NK-92 treated with Interleukin-12 subunit alpha and Interleukin-12 subunit beta, amount 100 ng/mL, for 24 hours (cell line): ENCODE data around the gene TMEM234.
A peak's percentile ranks its signal among the peaks of the same experiment; 100 is the strongest.

ENCODE experiments used
- DNase-seq: peaks from one replicate; lab custom pipeline; 2025; lab: John Stamatoyannopoulos, UW

The TMEM234 gene

GRCh38 chr1:32199717-32200072, 22.5 kb downstream of the TMEM234 start:
- DNase-seq, result no peak

GRCh38 chr1:32199043-32199716, 23.0 kb downstream of the TMEM234 start:
- DNase-seq, result no peak

- no peak for DNase-seq
These were observed 23.7 kb downstream of the TMEM234 start for GRCh38 chr1:32198237-32199042.

- no peak for DNase-seq
These were observed 24.3 kb downstream of the TMEM234 start for GRCh38 chr1:32197837-32198236.

- DNase-seq, result no peak
These were observed 25.1 kb downstream of the TMEM234 start for GRCh38 chr1:32197074-32197473.

GRCh38 chr1:32195972-32196823, 26.0 kb downstream of the TMEM234 start:
- DNase-seq, result no peak

GRCh38 chr1:32195531-32195930, 26.6 kb downstream of the TMEM234 start:
- no peak for DNase-seq

- no peak for DNase-seq
These were observed 27.2 kb downstream of the TMEM234 start for GRCh38 chr1:32194984-32195383.

GRCh38 chr1:32192220-32192948, 29.8 kb downstream of the TMEM234 start:
- DNase-seq, result no peak

GRCh38 chr1:32187850-32188249, 34.3 kb downstream of the TMEM234 start:
- DNase-seq, result no peak

GRCh38 chr1:32186491-32186890, 35.7 kb downstream of the TMEM234 start:
- DNase-seq, result no peak

- peak; percentile 23 for DNase-seq
These were observed 36.1 kb downstream of the TMEM234 start for GRCh38 chr1:32186077-32186476.

GRCh38 chr1:32184650-32185049, 37.5 kb downstream of the TMEM234 start:
- no peak for DNase-seq

- DNase-seq, result no peak
These were observed 40.1 kb downstream of the TMEM234 start for GRCh38 chr1:32182060-32182459.

- no peak for DNase-seq
These were observed 40.6 kb downstream of the TMEM234 start for GRCh38 chr1:32181563-32181962.

GRCh38 chr1:32181065-32181464, 41.1 kb downstream of the TMEM234 start:
- DNase-seq, result no peak

GRCh38 chr1:32180186-32181060, 41.7 kb downstream of the TMEM234 start:
- peak; percentile 36 for DNase-seq

GRCh38 chr1:32179443-32180185, 42.5 kb downstream of the TMEM234 start, which contains the start of gene TXLNA:
Gene TXLNA (plus strand): TSS chr1:32179675. CDS start chr1:32180346, 671 bp downstream.
- DNase-seq, result peak; percentile 91

- DNase-seq, result no peak
These were observed 43.0 kb downstream of the TMEM234 start for GRCh38 chr1:32179193-32179442.
